Measurements from ENCODE around the gene WDR4. TPM values are rescaled to one million over a fixed set of nuclear protein-coding genes. Genes with fewer than 3 reads are reported as not detected.

Gene WDR4
- total and polyA plus RNA-seq, 2 experiments from 2014 or later, result 22.5 to 50.2 TPM

GRCh38 chr21:42868196-42868595 is 11.1 kb downstream of the WDR4 start (continued):
- TF ChIP-seq, protein P1, sequence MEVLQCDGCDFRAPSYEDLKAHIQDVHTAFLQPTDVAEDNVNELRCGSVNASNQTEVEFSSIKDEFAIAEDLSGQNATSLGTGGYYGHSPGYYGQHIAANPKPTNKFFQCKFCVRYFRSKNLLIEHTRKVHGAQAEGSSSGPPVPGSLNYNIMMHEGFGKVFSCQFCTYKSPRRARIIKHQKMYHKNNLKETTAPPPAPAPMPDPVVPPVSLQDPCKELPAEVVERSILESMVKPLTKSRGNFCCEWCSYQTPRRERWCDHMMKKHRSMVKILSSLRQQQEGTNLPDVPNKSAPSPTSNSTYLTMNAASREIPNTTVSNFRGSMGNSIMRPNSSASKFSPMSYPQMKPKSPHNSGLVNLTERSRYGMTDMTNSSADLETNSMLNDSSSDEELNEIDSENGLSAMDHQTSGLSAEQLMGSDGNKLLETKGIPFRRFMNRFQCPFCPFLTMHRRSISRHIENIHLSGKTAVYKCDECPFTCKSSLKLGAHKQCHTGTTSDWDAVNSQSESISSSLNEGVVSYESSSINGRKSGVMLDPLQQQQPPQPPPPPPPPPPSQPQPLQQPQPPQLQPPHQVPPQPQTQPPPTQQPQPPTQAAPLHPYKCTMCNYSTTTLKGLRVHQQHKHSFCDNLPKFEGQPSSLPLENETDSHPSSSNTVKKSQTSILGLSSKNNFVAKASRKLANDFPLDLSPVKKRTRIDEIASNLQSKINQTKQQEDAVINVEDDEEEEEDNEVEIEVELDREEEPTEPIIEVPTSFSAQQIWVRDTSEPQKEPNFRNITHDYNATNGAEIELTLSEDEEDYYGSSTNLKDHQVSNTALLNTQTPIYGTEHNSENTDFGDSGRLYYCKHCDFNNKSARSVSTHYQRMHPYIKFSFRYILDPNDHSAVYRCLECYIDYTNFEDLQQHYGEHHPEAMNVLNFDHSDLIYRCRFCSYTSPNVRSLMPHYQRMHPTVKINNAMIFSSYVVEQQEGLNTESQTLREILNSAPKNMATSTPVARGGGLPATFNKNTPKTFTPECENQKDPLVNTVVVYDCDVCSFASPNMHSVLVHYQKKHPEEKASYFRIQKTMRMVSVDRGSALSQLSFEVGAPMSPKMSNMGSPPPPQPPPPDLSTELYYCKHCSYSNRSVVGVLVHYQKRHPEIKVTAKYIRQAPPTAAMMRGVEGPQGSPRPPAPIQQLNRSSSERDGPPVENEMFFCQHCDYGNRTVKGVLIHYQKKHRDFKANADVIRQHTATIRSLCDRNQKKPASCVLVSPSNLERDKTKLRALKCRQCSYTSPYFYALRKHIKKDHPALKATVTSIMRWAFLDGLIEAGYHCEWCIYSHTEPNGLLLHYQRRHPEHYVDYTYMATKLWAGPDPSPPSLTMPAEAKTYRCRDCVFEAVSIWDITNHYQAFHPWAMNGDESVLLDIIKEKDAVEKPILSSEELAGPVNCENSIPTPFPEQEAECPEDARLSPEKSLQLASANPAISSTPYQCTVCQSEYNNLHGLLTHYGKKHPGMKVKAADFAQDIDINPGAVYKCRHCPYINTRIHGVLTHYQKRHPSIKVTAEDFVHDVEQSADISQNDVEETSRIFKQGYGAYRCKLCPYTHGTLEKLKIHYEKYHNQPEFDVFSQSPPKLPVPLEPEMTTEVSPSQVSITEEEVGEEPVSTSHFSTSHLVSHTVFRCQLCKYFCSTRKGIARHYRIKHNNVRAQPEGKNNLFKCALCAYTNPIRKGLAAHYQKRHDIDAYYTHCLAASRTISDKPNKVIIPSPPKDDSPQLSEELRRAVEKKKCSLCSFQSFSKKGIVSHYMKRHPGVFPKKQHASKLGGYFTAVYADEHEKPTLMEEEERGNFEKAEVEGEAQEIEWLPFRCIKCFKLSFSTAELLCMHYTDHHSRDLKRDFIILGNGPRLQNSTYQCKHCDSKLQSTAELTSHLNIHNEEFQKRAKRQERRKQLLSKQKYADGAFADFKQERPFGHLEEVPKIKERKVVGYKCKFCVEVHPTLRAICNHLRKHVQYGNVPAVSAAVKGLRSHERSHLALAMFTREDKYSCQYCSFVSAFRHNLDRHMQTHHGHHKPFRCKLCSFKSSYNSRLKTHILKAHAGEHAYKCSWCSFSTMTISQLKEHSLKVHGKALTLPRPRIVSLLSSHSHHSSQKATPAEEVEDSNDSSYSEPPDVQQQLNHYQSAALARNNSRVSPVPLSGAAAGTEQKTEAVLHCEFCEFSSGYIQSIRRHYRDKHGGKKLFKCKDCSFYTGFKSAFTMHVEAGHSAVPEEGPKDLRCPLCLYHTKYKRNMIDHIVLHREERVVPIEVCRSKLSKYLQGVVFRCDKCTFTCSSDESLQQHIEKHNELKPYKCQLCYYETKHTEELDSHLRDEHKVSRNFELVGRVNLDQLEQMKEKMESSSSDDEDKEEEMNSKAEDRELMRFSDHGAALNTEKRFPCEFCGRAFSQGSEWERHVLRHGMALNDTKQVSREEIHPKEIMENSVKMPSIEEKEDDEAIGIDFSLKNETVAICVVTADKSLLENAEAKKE (CRISPR knock-in tag; IDR thresholded peaks at IDR 0.05), result no peak
- no peak for TF ChIP-seq ZNF331 (CRISPR knock-in tag; IDR thresholded peaks at IDR 0.05; ENCODE audit: low read depth)

DNA sequence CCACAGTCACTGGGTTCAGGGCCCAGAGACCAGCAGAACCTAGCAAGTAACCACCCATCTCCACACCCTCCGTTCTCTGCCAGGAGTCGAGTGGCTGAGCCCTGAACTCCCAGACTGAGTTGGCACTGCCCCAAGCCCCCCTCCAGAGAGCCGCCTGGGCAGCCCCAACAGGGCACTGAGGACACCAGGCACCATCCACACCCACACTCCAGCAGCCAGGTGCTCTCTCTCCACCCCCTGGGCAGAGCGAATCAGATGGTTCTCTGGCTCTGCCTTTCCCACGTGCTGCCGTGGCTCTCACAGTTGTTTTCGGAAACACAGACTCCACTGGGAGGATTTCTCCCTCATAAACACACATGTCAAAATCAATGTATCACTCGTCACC is 13.6 kb downstream of the WDR4 start:
- peaks cover 89% of the 10 kb centered on the region for H3K79me2 ChIP-seq (replicated peaks; ENCODE audit: insufficient read depth)
- H3K4me3 ChIP-seq, result no peak overlapping the region
- peaks cover 39% of the 10 kb centered on the region for H3F3A ChIP-seq (replicated peaks; ENCODE audit: low read depth)
- H3K9me2 ChIP-seq (ENCODE audit: insufficient read depth), result no peaks in the 10 kb centered on the region
- DNase-seq (ENCODE audit: low spot score) (no peak), ATAC-seq (no peak)
- H3K36me3 ChIP-seq (ENCODE audit: insufficient read depth), result peaks cover 29% of the 10 kb centered on the region
- H2AFZ ChIP-seq, result no peak overlapping the region
- no peaks in the 10 kb centered on the region for H3K27me3 ChIP-seq (ENCODE audit: insufficient read depth)
- Mint-ChIP-seq H3K27ac (peak overlapping the region; percentile 33; the same call in 1 of the 2 replicates), H3K27me3 (ENCODE audit: insufficient read depth, low read depth, poor library complexity) (peaks cover 11% of the 10 kb centered on the region), H3K4me1 (peaks cover 16% of the 10 kb centered on the region), H3K4me3 (no peak overlapping the region), H3K9me3 (no peaks in the 10 kb centered on the region; the same call in 2 of the 3 replicates), H3K36me3 (ENCODE audit: low read depth) (peaks cover 79% of the 10 kb centered on the region)
- H4K20me1 ChIP-seq (replicated peaks; ENCODE audit: insufficient read depth), result peaks cover 39% of the 10 kb centered on the region
- no peak overlapping the region for H3K4me2 ChIP-seq
- peak overlapping the region; percentile 59; the same call in 1 of the 2 replicates for H3K27ac ChIP-seq (ENCODE audit: low read depth)
- TF ChIP-seq CREB1 (CRISPR knock-in tag; IDR thresholded peaks at IDR 0.05; ENCODE audit: low read depth), result no peak
- no peak for TF ChIP-seq EZH2 (IDR thresholded peaks at IDR 0.05; ENCODE audit: low read depth, unreplicated experiment)
- TF ChIP-seq, protein P2, sequence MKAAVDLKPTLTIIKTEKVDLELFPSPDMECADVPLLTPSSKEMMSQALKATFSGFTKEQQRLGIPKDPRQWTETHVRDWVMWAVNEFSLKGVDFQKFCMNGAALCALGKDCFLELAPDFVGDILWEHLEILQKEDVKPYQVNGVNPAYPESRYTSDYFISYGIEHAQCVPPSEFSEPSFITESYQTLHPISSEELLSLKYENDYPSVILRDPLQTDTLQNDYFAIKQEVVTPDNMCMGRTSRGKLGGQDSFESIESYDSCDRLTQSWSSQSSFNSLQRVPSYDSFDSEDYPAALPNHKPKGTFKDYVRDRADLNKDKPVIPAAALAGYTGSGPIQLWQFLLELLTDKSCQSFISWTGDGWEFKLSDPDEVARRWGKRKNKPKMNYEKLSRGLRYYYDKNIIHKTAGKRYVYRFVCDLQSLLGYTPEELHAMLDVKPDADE (IDR thresholded peaks at IDR 0.05), result no peak
- TF ChIP-seq JUNB (IDR thresholded peaks at IDR 0.05; ENCODE audit: unreplicated experiment), result no peak
- TF ChIP-seq ZNF331 (CRISPR knock-in tag; IDR thresholded peaks at IDR 0.05; ENCODE audit: low read depth), result no peak
- TF ChIP-seq EZH2phosphoT487 (IDR thresholded peaks at IDR 0.05; ENCODE audit: unreplicated experiment), result no peak
- H3K4me1 ChIP-seq (ENCODE audit: insufficient read depth), result no peaks in the 10 kb centered on the region

Data from GM23338 (cell line).